Embryonic facial prominence (tissue), 1 donor: ENCODE results near the gene RAB26.

Source experiments
- DNase-seq: peaks from one replicate; pipeline ENCODE4 v3.0.0-alpha.2; 2016; ENCODE audit errors: extremely low spot score

The RAB26 gene

GRCh38 chr16:2142942-2143877, 5.2 kb upstream of the RAB26 start:
- DNase-seq = no peak

DNA sequence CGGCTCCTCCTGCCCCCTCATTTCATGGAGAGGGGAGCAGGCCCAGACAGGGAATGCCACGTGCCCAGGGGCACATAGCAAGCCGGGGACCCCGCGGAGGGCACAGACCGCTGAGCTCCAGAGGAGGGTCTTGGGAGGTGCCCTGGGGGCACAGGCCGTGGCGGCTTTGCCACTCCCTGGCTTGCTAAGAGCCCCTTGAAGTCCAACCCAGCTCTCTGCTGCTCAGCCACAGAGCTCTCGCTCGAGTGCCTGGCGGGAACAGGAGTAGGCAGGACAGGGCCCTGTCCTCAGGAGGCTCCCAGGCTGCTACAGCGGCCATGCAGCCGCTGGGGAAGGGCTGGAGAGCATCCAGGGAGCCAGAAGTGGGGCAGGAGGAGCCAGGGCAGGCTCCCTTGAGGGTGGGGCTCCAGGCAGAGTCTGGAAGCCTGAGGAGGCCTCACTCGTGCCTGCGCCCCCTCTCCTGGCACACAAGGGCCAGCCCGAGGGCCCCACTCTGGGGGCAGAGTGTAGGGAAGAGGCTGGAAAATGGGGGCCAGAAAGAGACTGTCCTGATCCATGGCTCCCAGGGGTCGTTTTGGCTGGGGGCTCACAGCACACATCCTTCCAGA, 4.4 kb upstream of the RAB26 start:
- DNase-seq = no peak

- no peak for DNase-seq
These were observed 2.6 kb upstream of the RAB26 start for GRCh38 chr16:2145843-2146242.

- DNase-seq = no peak
These were observed 1.0 kb upstream of the RAB26 start for GRCh38 chr16:2147378-2147777.

DNA sequence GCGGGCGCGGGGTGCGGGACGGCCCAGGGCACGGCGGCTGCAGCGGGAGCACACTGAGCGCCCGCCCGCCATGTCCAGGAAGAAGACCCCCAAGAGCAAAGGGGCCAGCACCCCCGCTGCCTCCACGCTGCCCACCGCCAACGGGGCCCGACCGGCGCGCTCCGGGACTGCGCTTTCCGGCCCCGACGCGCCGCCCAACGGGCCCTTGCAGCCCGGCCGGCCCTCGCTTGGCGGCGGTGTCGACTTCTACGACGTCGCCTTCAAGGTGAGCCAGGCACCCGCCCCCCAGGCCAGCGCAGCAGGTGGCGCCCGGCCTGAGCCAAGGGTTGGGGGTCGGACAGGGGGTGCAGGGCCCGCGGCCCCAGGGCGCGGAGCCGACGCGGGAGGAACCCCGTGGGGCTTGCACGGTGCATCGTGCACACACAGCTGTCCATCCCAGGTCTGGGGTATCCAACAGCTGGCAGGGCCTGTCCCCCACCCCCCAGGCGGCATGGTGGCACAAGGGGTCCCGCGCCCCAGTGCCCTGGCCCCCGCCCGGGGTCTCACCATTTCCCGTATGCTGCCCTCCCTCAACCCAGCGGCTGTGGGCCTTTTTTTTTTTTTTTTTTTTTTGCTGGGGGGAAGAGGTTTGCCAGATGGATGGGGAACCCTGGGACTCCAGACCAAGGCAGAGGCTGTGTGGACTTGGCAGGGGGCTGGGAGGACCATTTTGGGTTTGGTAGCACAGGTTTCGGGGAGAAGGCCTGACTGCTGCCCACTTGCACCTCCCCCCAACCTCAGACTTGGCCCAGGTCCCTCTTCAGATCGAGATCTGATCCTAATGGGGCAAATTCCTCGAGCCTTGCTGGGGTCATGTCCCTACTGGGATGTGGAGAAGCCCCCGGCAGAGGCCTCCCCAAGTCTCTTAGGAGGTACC, 547 bp downstream of the RAB26 start:
- no peak for DNase-seq

GRCh38 chr16:2149630-2150417, 1.4 kb downstream of the RAB26 start:
- no peak for DNase-seq

GRCh38 chr16:2150418-2151187, 2.2 kb downstream of the RAB26 start:
- no peak for DNase-seq

- DNase-seq = no peak
These were observed 3.0 kb downstream of the RAB26 start for GRCh38 chr16:2151188-2152091.

DNA sequence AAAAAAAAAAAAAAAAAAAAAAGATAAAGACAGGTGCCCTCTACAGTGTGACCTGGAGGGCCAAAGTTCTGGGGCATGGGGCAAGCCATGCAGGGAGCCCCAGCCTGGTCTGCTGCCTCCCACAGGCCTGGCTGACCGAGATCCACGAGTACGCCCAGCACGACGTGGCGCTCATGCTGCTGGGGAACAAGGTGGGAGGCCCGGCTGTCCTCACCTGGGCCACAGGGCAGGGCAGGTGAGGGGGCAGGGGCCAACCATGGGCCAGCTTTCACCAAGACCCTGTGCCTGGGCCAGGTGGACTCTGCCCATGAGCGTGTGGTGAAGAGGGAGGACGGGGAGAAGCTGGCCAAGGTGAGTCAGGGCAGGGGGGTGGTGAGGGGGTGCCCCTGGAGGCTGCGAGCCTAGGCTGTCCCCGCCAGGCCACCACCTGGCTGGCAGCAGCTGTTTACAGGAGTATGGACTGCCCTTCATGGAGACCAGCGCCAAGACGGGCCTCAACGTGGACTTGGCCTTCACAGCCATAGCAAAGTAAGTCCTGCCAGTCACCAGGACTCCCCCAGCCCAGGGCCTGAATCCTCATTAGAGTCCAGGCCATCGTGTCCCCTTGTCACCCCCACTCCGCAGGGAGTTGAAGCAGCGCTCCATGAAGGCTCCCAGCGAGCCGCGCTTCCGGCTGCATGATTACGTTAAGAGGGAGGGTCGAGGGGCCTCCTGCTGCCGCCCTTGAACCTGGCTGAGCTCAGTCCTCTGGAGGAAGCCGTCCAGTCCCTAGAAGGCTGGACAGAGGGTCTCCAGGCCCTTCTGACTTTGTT, 4.5 kb downstream of the RAB26 start:
- DNase-seq = no peak

GRCh38 chr16:2154533-2155090, 6.2 kb downstream of the RAB26 start:
- no peak for DNase-seq

DNA sequence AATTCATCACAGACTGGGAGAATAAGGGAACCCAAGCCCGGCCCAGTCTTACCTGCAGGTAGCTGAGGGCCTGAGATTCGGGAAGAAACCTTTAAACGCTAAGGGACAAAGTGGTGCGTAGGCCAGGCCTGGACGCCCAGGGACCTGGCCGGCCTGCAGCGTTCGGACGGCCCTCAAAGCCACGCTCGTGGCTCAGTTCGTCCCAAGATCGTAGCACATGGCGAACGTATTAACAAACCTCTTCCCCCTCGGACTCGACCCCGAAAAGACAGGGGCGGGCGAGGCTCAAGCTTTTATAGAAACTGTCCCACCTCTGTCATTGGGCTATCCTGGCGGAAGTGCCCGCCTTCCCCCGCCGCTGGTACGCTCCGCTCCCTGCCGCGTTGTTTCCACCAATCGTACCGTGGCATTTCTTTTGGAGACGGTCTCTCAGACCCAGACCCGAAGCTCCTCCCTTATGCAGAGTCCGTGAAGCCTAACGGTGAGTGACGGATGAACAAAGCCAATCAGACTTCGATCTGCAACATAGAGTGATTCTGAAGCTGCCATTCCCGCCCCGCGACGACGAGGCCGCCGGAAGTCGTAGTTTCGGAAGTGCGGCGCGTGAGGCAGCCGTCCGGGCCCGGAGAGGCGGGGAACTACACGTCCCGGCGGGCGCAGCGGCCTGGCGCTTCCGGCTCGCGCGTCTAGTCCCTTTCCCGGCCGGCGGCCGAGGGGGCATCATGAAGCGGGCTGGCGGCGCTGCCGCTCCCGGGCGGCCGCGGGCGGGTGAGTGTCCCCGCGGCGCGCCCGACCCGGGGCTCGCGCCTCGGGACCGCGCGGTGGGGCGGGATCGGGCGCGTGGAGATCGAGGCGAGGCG, 6.9 kb downstream of the RAB26 start, which contains the start of gene TRAF7:
Gene TRAF7, plus strand, starts transcription at position 692 of the 860 bp plus-strand sequence. CDS start 8,139 bp downstream, outside the sequence.
- peak; percentile 100 for DNase-seq

DNA sequence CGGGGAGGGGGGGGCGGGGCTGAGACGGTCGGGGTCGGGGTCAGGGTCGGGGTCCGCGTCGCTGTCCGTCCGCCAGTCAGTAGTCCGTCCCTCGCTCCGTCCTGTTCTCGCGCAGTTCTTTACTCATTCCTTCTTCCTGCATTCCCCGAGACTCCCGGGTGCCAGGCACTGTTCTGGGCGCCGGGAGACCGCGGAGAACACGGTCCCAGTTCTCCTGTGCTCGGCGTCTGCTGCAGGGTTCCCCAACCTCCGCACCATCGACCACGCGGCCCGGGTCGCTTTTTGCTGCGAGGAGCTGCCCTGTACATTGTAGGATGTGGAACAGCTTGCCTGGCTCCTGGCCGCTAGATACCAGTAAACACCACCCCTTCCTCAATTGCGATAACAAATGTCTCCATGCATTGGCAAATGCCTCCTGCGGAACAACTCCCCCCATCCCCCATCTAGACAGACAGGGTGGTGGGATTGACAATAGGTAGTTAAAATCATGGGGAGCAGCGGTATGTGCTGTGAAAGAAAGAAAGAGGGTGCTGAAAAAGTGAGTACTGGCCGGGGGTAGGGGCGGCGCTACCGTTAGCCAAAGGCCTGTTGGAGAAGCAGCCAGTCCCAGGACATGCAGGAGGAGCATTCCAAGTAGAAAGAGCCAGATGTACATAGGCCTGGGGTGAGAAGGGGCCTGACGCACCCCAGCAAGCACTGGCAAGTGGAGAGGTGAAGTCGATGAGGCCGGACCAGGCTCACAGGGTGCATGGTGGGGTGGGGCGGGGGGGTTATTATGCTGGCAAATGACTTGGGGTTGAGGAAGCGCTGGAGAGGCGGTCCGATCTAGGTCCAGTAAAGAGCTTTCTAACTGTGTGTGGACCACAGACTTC, 7.8 kb downstream of the RAB26 start:
- DNase-seq = no peak

- DNase-seq = no peak
These were observed 8.4 kb downstream of the RAB26 start for GRCh38 chr16:2156849-2157224.

DNA sequence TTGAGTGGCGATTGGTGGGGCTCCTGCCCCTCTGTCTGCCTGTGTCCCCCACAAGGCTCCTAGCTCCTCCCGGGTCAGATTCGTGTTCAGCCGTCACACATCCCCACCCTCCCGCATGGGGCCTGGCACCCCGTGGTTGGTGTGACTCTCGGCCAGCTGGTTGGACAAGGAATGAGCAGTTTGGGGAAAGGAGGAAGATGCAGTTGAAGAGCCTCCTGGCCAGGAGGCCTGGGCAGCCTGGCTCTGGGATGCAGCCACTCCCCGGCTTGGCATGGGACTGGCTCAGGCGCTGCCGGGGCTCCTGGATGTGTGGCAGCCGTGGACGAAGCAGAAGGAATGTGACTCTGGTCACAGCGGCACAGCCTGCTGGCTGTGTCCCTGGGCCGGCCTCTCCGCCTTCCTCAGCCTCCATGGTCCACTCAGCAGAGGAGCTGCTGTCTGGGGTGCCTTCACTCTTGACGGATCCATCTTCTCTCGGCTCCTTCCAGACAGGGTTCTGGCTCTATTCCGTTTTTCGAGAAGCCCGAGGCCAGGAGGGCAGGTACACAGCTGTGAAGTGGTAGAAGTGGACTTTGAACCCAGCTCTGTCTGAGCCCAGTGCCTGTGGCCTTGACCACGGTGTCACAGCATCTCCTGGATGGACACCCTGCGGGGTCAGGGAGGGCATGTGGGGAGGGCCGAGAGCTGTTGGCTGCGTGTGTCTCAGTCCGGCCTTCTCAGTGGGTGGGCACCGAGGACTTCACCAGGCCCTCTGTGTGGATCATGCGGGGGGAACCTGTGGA, 9.2 kb downstream of the RAB26 start:
- no peak for DNase-seq

DNA sequence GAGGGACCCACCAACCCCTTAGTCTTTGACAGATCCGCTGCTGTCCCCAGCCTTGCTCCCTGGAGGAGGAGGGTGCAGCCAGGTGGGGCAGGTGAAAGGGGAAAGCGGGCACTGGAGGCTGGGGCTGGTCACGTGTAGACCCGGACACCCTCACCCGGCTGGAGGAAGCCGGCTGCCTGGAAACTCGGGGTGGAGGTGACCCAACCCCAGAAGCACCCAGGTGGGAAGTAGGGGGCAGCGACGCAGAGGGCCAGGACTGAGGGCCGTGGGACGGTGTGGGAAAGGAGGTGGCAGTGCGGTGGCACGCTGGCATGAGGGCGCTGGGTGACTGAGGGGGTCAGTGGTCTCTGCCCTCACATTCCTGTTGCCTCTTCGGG, 9.8 kb downstream of the RAB26 start:
- no peak for DNase-seq
